Tibial nerve (tissue), 4 donors: ENCODE measurements around the gene SLC35F3.

ENCODE experiments used
- CTCF ChIP-seq, 5 experiments: fragments of 200-600 bp in 3 of 5; fragments of 450-650 bp in 2 of 5; sonication (generic) in 3 of 5; IDR thresholded peaks; one replicate each; pipeline ENCODE4 v1.5.1; 2016 to 2019; ENCODE audit warnings: antibody characterized with exemption in 5 of 5, mild to moderate bottlenecking in 3 of 5, moderate library complexity in 2 of 5
- EP300 ChIP-seq, 2 donors: sonication (generic); formaldehyde crosslinking; IDR thresholded peaks; one replicate each; pipeline ENCODE4 v1.6.1; 2017; ENCODE audit warnings: antibody characterized with exemption in 2 of 2, mild to moderate bottlenecking in 1 of 2
- POLR2A ChIP-seq, 2 donors: fragments of 450-650 bp; IDR thresholded peaks; one replicate each; pipeline ENCODE4 v1.6.1; 2017; ENCODE audit warnings: antibody characterized with exemption in 2 of 2, mild to moderate bottlenecking in 2 of 2, moderate library complexity in 2 of 2

- TF ChIP-seq EP300 (IDR thresholded peaks at IDR 0.05) (no peak), CTCF (IDR thresholded peaks at IDR 0.05) (no peak), POLR2A (IDR thresholded peaks at IDR 0.05) (no peak)
These were observed 388.1 kb downstream of the SLC35F3 start for GRCh38 chr1:234292548-234292947.
